HUES48 (cell line): ENCODE data around the gene PHF11.

Source experiments
- H3K27ac ChIP-seq: one replicate; pipeline ENCODE4 v1.7.0; 2013; ENCODE audit warnings: low read depth, low read length, inconsistent platforms
- H3K27me3 ChIP-seq: 2 replicates; pipeline ENCODE4 v1.6.1; 2013; ENCODE audit warnings: mild to moderate bottlenecking, low read length; ENCODE audit not compliant: control insufficient read depth, insufficient read depth
- H3K36me3 ChIP-seq: 2 replicates; pipeline ENCODE4 v1.6.1; 2013; ENCODE audit warnings: low read length; ENCODE audit not compliant: control insufficient read depth, insufficient read depth
- H3K4me1 ChIP-seq: 2 replicates; pipeline ENCODE4 v1.6.1; 2013; ENCODE audit warnings: mild to moderate bottlenecking, low read length; ENCODE audit not compliant: control insufficient read depth, insufficient read depth
- H3K4me3 ChIP-seq: 2 replicates; pipeline ENCODE4 v1.5.1; 2013; ENCODE audit warnings: mild to moderate bottlenecking, low read depth, low read length
- H3K9ac ChIP-seq: 2 replicates; pipeline ENCODE4 v1.6.1; 2013; ENCODE audit warnings: mild to moderate bottlenecking, low read depth, low read length, moderate library complexity
- H3K9me3 ChIP-seq: 2 replicates; pipeline ENCODE4 v1.6.1; 2013; ENCODE audit warnings: low read length; ENCODE audit not compliant: control insufficient read depth, insufficient read depth

The PHF11 gene

DNA sequence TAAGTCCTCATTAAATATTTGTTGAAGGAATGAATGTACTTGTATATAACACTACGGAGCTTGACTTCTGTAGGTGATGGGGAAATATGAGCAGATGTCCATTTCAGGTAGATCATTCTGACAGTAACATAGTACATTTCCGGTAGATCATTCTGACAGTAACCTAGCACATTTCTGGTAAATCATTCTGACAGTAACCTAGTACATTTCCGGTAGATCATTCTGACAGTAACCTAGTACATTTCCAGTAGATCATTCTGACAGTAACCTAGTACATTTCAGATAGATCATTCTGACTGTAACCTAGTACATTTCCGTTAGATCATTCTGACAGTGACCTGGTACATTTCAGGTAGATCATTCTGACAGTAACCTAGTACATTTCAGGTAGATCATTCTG is 2.5 kb downstream of the PHF11 start:
- H3K27me3 ChIP-seq, result no peaks in the 10 kb centered on the region
- H3K4me3 ChIP-seq, result no peak overlapping the region
- no peaks in the 10 kb centered on the region for H3K9me3 ChIP-seq
- H3K4me1 ChIP-seq, result no peaks in the 10 kb centered on the region
- H3K9ac ChIP-seq, result no peak overlapping the region
- no peak overlapping the region for H3K27ac ChIP-seq
- no peaks in the 10 kb centered on the region for H3K36me3 ChIP-seq

DNA sequence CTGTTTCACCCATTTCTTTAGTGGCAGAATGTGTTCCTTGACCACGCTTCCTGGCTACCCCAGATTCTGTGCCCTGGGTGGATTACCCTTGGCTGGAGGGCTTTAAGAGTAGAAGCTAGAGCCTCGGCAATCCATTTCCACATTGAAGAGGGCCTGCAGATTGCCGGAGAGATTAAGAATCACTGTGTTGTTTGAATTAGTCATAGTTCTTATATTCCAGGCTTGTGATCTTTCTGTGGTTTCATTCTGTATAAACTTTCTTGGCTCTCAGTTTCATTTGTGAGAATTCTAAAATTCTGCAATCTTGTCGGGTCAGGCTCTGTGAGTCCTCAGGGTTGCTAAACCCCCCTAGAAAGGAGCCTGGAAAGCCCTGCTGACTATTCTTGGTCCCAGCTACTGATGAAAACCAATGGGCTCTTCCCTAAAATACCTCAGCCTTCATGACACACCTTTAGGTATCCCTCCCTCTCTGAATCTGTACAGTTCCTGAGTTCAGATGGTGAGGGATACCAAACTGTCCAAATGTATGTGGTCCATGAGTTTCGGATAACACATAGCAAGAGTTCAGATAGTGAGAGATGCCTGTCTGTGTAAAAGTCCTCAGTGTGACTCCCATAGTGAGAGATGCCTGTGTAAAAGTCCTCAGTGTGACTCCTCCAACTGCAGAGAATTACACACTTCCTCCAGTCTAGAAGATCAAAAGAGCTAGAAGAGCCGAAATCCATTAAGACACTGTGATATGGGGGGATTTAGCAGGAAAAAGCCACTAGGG is 4.3 kb downstream of the PHF11 start:
- no peaks in the 10 kb centered on the region for H3K36me3 ChIP-seq
- no peaks in the 10 kb centered on the region for H3K27me3 ChIP-seq
- no peak overlapping the region for H3K27ac ChIP-seq
- no peaks in the 10 kb centered on the region for H3K4me1 ChIP-seq
- no peak overlapping the region for H3K4me3 ChIP-seq
- no peak overlapping the region for H3K9ac ChIP-seq
- H3K9me3 ChIP-seq, result no peaks in the 10 kb centered on the region

DNA sequence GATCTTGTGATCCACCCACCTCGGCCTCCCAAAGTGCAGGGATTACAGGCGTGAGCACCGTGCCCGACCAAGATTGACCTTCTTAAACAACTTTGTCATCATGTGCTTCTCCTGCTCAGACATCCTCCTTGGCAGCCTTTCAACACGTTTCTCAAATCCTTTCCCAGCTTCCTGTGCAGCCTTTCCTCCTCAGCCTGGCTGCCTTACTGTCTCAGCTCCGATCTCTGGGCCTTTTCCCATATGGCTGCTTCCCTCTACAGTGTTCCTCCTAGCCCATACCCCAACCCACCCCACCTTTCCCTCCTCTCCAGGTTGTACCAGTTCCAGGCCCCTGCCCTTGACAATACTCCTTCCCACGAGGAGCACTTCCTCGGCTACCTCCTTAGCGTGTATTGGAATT is 7.2 kb downstream of the PHF11 start:
- H3K9me3 ChIP-seq, result no peaks in the 10 kb centered on the region
- H3K4me1 ChIP-seq, result no peaks in the 10 kb centered on the region
- H3K36me3 ChIP-seq, result no peaks in the 10 kb centered on the region
- H3K27me3 ChIP-seq, result no peaks in the 10 kb centered on the region
- H3K9ac ChIP-seq, result no peak overlapping the region
- no peak overlapping the region for H3K4me3 ChIP-seq
- H3K27ac ChIP-seq, result no peak overlapping the region

DNA sequence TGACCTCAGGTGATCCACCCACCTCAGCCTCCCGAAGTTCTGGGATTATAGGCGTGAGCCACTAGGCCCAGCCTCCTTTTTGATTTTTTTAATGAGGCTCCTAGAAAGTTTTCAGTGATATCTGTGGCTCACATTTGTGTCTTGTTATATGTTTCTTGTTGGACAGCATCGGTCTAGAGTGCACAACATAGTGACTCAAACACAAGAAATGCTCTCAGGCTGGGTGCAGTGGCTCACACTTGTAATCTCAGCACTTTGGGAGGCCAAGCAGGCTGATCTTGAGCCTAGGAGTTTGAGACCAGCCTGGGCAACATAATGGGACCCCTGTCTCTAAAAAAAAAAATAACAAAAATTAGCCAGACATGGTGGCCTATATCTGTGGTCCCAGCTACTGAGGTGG is 8.2 kb downstream of the PHF11 start:
- no peaks in the 10 kb centered on the region for H3K9me3 ChIP-seq
- H3K4me3 ChIP-seq, result no peak overlapping the region
- H3K27ac ChIP-seq, result no peak overlapping the region
- no peak overlapping the region for H3K9ac ChIP-seq
- H3K4me1 ChIP-seq, result no peaks in the 10 kb centered on the region
- no peaks in the 10 kb centered on the region for H3K27me3 ChIP-seq
- H3K36me3 ChIP-seq, result no peaks in the 10 kb centered on the region

DNA sequence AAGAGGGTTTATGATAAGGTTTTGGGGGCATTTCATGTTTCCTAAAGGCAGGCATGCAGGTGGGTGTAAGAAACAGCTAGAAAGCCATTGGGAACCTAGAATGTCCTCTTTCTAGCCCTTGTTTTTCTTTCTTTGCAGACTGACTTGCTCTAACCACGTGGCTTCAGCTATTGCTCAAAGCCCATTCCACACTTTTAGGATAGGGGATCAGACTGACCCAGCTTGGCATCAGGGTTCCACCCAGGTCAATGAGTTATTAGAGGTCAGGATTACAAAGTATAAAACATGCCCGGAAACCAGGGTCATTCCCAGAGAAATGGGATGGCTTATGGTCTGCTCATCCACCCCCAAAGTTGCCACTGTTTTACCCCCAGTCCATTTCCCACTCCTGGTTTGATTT is 16.8 kb downstream of the PHF11 start:
- H3K9me3 ChIP-seq, result no peaks in the 10 kb centered on the region
- no peak overlapping the region for H3K27ac ChIP-seq
- no peak overlapping the region for H3K4me3 ChIP-seq
- H3K4me1 ChIP-seq, result 0 out of 2 replicates have a peak, but pooled peaks cover 3% of the 10 kb centered on the region
- no peak overlapping the region for H3K9ac ChIP-seq
- H3K36me3 ChIP-seq, result no peaks in the 10 kb centered on the region
- H3K27me3 ChIP-seq, result no peaks in the 10 kb centered on the region

- H3K9me3 ChIP-seq, result no peaks in the 10 kb centered on the region
- peaks cover 7% of the 10 kb centered on the region; the same call in 1 of the 2 replicates for H3K4me1 ChIP-seq
- H3K27ac ChIP-seq, result no peak overlapping the region
- no peaks in the 10 kb centered on the region for H3K27me3 ChIP-seq
- no peak overlapping the region for H3K4me3 ChIP-seq
- no peaks in the 10 kb centered on the region for H3K36me3 ChIP-seq
- H3K9ac ChIP-seq, result no peak overlapping the region
These were observed 20.7 kb downstream of the PHF11 start for GRCh38 chr13:49516467-49516866.

DNA sequence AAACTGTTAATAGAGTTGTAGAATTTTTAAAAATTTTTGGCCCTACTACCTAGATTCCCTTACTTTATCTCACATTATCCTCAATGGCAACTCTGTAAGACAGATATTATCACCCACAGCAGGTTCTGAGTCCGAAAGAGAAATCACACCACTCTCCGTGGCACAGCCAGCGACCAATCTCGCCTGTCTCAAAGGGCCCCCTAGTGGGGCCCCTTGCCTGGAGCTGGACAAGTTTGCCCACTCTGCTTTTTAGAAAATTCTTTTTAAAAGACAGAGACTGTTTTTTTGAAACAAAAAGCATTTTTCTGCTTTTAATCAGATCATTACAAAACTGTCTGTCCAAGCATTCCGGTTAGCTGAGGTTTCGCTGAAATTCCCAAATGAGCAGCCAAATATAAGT is 21.7 kb downstream of the PHF11 start:
- no peaks in the 10 kb centered on the region for H3K9me3 ChIP-seq
- no peak overlapping the region for H3K4me3 ChIP-seq
- no peak overlapping the region for H3K9ac ChIP-seq
- H3K4me1 ChIP-seq, result peaks cover 7% of the 10 kb centered on the region; the same call in 1 of the 2 replicates
- H3K27ac ChIP-seq, result no peak overlapping the region
- no peaks in the 10 kb centered on the region for H3K27me3 ChIP-seq
- H3K36me3 ChIP-seq, result no peaks in the 10 kb centered on the region

GRCh38 chr13:49521224-49521623 is 25.5 kb downstream of the PHF11 start:
- H3K4me1 ChIP-seq, result peaks cover 7% of the 10 kb centered on the region; the same call in 1 of the 2 replicates
- no peak overlapping the region for H3K27ac ChIP-seq
- H3K36me3 ChIP-seq, result no peaks in the 10 kb centered on the region
- H3K27me3 ChIP-seq, result no peaks in the 10 kb centered on the region
- no peak overlapping the region for H3K9ac ChIP-seq
- H3K9me3 ChIP-seq, result no peaks in the 10 kb centered on the region
- H3K4me3 ChIP-seq, result no peak overlapping the region

DNA sequence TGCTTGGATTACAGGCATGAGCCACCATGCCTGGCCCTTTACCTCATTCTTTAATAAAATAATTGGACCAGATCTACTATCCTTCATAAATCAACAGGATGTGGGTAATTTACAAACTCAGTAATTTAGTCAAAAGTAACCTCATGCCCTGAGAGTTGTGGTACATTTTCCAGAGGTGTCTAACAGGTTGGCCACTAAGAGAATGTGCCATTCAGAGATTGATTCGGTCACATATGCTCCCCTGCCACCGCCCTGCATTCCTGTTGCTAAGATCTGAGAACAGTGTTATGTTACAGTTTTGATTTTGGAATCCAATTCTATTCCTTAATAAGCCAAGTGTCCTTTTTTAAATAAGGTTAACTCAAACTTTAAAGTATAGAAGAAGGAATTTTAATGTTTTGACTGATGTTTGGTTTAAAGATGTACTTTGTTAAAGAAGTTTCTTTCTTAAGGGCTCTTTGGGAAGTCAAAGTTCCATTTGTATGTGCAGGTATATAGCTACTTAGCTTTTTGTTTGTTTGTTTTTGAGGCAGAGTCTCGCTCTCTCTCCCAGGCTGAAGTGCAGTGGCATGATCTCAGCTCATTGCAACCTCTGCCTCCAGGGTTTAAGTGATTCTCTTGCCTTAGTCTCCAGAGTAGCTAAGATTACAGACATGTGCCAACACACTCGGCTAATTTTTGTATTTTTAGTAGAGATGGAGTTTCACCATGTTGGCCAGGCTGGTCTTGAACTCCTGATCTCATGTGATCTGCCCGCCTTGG is 29.2 kb downstream of the PHF11 start:
- H3K36me3 ChIP-seq, result peaks cover 9% of the 10 kb centered on the region; the same call in 1 of the 2 replicates
- no peak overlapping the region for H3K9ac ChIP-seq
- H3K27me3 ChIP-seq, result no peaks in the 10 kb centered on the region
- H3K27ac ChIP-seq, result no peak overlapping the region
- H3K4me3 ChIP-seq, result no peak overlapping the region
- no peaks in the 10 kb centered on the region for H3K9me3 ChIP-seq
- no peaks in the 10 kb centered on the region for H3K4me1 ChIP-seq

DNA sequence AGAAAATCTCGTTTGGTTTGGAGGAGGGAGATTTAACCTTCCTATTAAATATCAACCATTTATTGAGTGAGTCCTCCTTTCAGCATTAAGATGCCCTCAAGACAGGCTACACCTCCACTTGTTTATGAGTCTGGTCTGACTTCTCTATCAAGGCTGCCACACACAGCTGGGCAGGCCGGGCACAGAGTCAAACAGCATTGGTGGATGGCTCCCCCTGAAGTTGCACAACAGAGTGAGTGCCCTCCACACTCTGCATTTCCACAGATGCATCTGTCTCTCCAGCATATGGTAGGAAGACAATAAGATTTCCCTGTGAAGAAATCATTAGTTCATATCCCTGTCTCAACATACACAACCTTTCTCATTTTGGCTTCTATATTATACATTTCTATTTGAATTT is 31.4 kb downstream of the PHF11 start:
- Histone ChIP-seq H3K27me3 (no peaks in the 10 kb centered on the region), H3K36me3 (peaks cover 20% of the 10 kb centered on the region), H3K4me3 (no peak overlapping the region), H3K27ac (no peak overlapping the region), H3K9ac (no peak overlapping the region), H3K4me1 (no peaks in the 10 kb centered on the region), H3K9me3 (no peaks in the 10 kb centered on the region)

GRCh38 chr13:49528161-49528560 is 32.4 kb downstream of the PHF11 start:
- H3K27me3 ChIP-seq, result no peaks in the 10 kb centered on the region
- peaks cover 29% of the 10 kb centered on the region for H3K36me3 ChIP-seq
- H3K4me3 ChIP-seq, result no peak overlapping the region
- H3K27ac ChIP-seq, result no peak overlapping the region
- H3K4me1 ChIP-seq, result no peaks in the 10 kb centered on the region
- no peak overlapping the region for H3K9ac ChIP-seq
- no peaks in the 10 kb centered on the region for H3K9me3 ChIP-seq
